Common myeloid progenitor, CD34-positive (primary cell): ENCODE data around the gene MED12.

Experiments used
- CTCF ChIA-PET: fragments of 350-600 bp; sonication (Branson Sonifier 250); formaldehyde crosslinking; loops from one replicate; lab custom pipeline; 2021; ENCODE audit warnings: antibody characterized with exemption; lab: Charles Lee
- POLR2A ChIA-PET: fragments of 350-600 bp; sonication (Branson Sonifier 250); formaldehyde crosslinking; loops from one replicate; lab custom pipeline; 2021; ENCODE audit warnings: antibody characterized with exemption; lab: Charles Lee
- DNase-seq, 3 donors: peaks; one replicate each; pipeline versions ENCODE4 v3.0.0 to v3.0.0-alpha.2; 2013
- H3K27ac ChIP-seq, 2 experiments: 1 replicate in 1 of 2; 2 replicates in 1 of 2; pipeline ENCODE4 v1.7.0; 2013; ENCODE audit warnings: inconsistent platforms in 2 of 2, low read length in 2 of 2, mild to moderate bottlenecking in 2 of 2, low read depth in 1 of 2, moderate library complexity in 1 of 2; ENCODE audit not compliant: severe bottlenecking in 2 of 2, insufficient read depth in 1 of 2, poor library complexity in 1 of 2
- H3K27me3 ChIP-seq, 5 experiments: replicated peaks in 2 of 5; 1 replicate in 3 of 5; 2 replicates in 2 of 5; pipeline versions ENCODE4 v1.6.1 to v1.7.0; 2013; ENCODE audit warnings: low read length in 4 of 5, mild to moderate bottlenecking in 2 of 5, moderate library complexity in 2 of 5, inconsistent platforms in 1 of 5; ENCODE audit not compliant: insufficient read depth in 5 of 5, control insufficient read depth in 4 of 5
- H3K36me3 ChIP-seq, 4 experiments: 1 replicate in 2 of 4; 2 replicates in 2 of 4; pipeline versions ENCODE4 v1.6.1 to v1.7.0; 2013; ENCODE audit warnings: low read length in 3 of 4, control low read depth in 1 of 4, mild to moderate bottlenecking in 1 of 4; ENCODE audit not compliant: control insufficient read depth in 4 of 4, insufficient read depth in 4 of 4
- H3K4me1 ChIP-seq, 4 experiments: 1 replicate in 3 of 4; 2 replicates in 1 of 4; pipeline versions ENCODE4 v1.6.1 to v1.7.1; 2013; ENCODE audit warnings: low read length in 3 of 4, mild to moderate bottlenecking in 3 of 4, control low read depth in 1 of 4, inconsistent platforms in 1 of 4, moderate library complexity in 1 of 4; ENCODE audit not compliant: control insufficient read depth in 4 of 4, insufficient read depth in 4 of 4; ENCODE audit errors: control extremely low read depth in 1 of 4
- H3K4me3 ChIP-seq, 7 experiments: 1 replicate in 4 of 7; 2 replicates in 3 of 7; pipeline versions ENCODE4 v1.5.1 to v1.7.0; 2013; ENCODE audit warnings: mild to moderate bottlenecking in 7 of 7, low read length in 6 of 7, moderate library complexity in 6 of 7, inconsistent platforms in 2 of 7, low read depth in 2 of 7, control low read depth in 1 of 7; ENCODE audit not compliant: insufficient read depth in 4 of 7, control insufficient read depth in 1 of 7; ENCODE audit errors: extremely low read depth in 1 of 7
- H3K9me3 ChIP-seq, 5 experiments: 1 replicate in 4 of 5; 2 replicates in 1 of 5; pipeline versions ENCODE4 v1.6.1 to v1.7.1; 2013; ENCODE audit warnings: low read length in 4 of 5, mild to moderate bottlenecking in 2 of 5, inconsistent platforms in 1 of 5, low read depth in 1 of 5, moderate library complexity in 1 of 5; ENCODE audit not compliant: control insufficient read depth in 4 of 5, insufficient read depth in 2 of 5; ENCODE audit errors: control extremely low read depth in 1 of 5
- WGBS: methylation state at CpG from one replicate; pipeline ENCODE4 v1.1.5; 2013; ENCODE audit not compliant: insufficient coverage; 5-methylcytosine and 5-hydroxymethylcytosine counted together

Gene MED12

DNA sequence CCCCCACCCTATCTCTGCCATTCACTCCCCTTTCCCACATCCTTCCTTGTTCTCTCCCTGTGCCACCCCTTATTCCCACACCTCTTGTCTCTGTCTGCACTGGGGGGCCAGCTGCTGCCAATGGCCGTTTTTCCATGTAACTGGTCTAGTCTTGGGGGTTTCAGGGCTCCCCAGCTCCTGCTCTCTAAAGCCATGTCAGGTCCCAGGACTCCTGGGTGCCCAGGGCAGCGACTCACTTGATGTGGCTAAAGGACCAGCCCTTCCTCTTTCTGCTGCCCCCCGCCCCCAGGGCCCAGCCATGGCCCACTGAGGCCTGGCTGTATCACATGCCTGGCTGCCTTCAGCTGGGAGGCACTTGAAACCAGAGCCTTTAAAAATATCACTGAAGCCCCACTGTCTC, 36.2 kb downstream of the MED12 start:
- no peak overlapping the region for H3K27ac ChIP-seq
- CTCF ChIA-PET = no interaction called here
- no peak for DNase-seq
- peaks cover 0 to 6% (median 0%) of the 10 kb centered on the region in 5 experiments for H3K27me3 ChIP-seq
- H3K36me3 ChIP-seq = no peaks in the 10 kb centered on the region
- POLR2A ChIA-PET = no interaction called here
- no peaks in the 10 kb centered on the region for H3K9me3 ChIP-seq
- H3K4me3 ChIP-seq = no peak overlapping the region
- 47% methylated on average over 3 of the region's 3 CpGs for WGBS
- H3K4me1 ChIP-seq = peaks cover 0 to 11% (median 6%) of the 10 kb centered on the region in 4 experiments

DNA sequence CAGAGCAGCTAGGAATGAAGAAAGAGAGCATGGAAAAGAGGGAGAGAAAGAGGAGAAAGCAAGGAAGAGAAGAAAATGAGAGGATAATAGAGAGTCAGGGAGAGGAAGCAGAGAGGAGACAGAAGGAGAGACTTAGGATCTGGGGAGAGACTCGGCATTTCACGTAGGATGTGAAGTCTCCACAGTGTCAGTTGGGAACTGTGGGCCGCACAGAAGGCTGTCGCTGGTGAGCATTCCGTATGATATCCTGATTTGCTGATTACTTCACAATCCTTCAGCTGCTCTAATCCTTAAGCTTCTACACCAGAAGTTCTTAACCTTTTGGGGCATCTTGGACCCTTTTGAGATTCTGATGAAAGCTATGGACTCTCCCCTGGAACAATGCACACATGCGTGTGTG, 40.2 kb downstream of the MED12 start:
- Histone ChIP-seq H3K36me3 (no peaks in the 10 kb centered on the region), H3K9me3 (no peaks in the 10 kb centered on the region), H3K4me3 (no peak overlapping the region), H3K27ac (no peak overlapping the region), H3K27me3 (no peaks in the 10 kb centered on the region), H3K4me1 (peaks cover 0 to 11% (median 6%) of the 10 kb centered on the region in 4 experiments)
- DNase-seq = no peak
- 87% methylated on average over 5 of the region's 6 CpGs for WGBS
- POLR2A ChIA-PET = no interaction called here
- CTCF ChIA-PET = interaction anchor here (0.7 kb wide), 1 partner anchor 45 kb away, joined by 4 read pairs; no protein-coding TSS in a partner anchor

DNA sequence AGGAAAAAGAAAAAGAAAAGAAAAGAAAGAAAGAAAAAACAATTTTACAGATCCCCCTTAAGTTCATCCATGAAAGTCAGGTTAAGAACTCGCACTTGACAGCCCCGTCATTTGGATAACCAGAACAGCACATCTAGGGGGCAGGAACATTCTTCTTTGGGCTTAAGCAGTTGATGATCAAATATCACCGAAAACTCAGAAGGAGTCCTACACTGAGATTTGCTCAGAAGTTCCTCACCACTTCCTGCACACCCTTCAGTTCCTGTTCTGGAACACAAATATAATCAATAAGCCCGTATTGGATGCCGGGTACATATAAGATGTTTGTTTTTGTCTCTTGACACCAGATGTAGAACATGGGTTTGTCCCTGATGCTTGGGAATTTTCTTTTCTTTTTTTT, 40.9 kb downstream of the MED12 start:
- POLR2A ChIA-PET = no interaction called here
- CTCF ChIA-PET = interaction anchor here (0.6 kb wide), 1 partner anchor 165 kb away, joined by 3 read pairs; no protein-coding TSS in a partner anchor
- 67% methylated on average over 3 of the region's 5 CpGs for WGBS

DNA sequence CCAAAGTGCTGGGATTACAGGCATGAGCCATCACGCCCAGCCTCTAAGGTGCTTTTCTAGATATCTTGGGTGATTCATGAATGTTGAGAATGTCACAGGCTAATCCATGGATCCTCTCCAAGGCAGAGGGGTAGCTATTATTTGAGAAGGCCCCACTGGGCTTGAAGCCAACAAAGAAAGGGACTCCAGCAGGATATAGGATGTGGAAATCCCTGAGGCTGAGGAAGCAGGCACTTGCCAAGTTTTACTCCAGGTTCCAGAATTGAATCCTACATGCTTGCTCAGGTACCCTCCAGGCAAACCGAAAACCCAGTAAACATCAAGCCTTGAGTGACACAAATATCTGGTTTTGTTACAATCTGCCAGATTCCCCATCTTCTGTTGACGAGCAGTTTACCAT, 42.1 kb downstream of the MED12 start:
- POLR2A ChIA-PET = no interaction called here
- DNase-seq = no peak

More for the DNA sequence above, 40.9 kb downstream of the MED12 start:
- Histone ChIP-seq H3K27ac (no peak overlapping the region), H3K9me3 (no peaks in the 10 kb centered on the region), H3K4me1 (peaks cover 0 to 8% (median 3%) of the 10 kb centered on the region in 4 experiments), H3K4me3 (no peak overlapping the region), H3K27me3 (no peaks in the 10 kb centered on the region), H3K36me3 (no peaks in the 10 kb centered on the region)
- DNase-seq = no peak

DNA sequence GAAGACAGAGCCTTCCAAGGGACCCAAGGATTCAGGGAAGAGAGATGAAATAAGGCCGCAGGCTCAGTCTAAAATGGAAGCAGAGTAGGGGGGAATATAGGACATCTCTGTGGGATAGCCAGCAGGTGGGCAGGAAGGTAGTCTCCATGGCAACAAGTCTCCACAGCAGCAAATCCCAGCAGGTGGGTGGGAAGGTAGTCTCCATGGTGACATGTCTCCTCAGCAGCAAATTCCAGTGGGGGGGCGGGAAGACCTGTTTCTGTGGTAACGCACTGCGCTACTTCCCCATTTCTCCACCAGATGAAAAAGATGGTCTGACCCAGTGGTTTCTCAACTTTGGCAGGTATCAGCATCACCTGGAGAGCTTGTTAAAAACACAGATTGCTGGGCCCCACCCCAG, 44.6 kb downstream of the MED12 start:
- no peak overlapping the region for H3K27ac ChIP-seq
- H3K9me3 ChIP-seq = no peaks in the 10 kb centered on the region
- peaks cover 0 to 5% (median 0%) of the 10 kb centered on the region in 4 experiments for H3K36me3 ChIP-seq
- peaks cover 0 to 6% (median 1%) of the 10 kb centered on the region in 4 experiments for H3K4me1 ChIP-seq
- no peak overlapping the region for H3K4me3 ChIP-seq
- ChIA-PET POLR2A (no interaction called here), CTCF (interaction anchor here (0.9 to 1.4 kb wide), 3 partner anchors 10 to 32 kb away, joined by 3 to 5 read pairs (median 4); no protein-coding TSS in a partner anchor)
- peak in 2 of 3 donors; percentile 15 to 26 for DNase-seq
- no peaks in the 10 kb centered on the region for H3K27me3 ChIP-seq
- WGBS = 83% methylated on average over 4 of the region's 4 CpGs

More for the DNA sequence above, 42.1 kb downstream of the MED12 start:
- CTCF ChIA-PET = no interaction called here
- no peaks in the 10 kb centered on the region for H3K9me3 ChIP-seq
- H3K36me3 ChIP-seq = no peaks in the 10 kb centered on the region
- no peak overlapping the region for H3K27ac ChIP-seq
- H3K27me3 ChIP-seq = no peaks in the 10 kb centered on the region
- WGBS = 100% methylated on average over 1 of the region's 3 CpGs
- H3K4me1 ChIP-seq = no peaks in the 10 kb centered on the region
- H3K4me3 ChIP-seq = no peak overlapping the region

DNA sequence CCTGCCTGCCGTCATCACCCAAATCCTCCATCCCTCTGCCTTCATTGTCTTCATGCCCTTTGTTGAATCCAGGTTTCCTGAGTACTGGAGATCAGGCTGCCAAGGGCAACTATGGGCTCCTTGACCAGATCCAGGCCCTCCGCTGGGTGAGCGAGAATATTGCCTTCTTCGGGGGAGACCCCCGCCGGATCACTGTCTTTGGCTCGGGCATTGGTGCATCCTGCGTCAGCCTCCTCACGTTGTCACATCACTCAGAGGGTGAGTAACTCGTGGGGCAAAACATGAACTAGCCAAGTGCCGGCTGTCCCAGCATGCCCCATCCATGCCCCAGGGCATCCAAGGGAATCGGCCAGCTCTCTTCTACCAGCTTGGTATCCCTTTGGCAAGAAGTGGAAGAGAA, 45.7 kb downstream of the MED12 start:
- Histone ChIP-seq H3K27me3 (no peaks in the 10 kb centered on the region), H3K4me3 (no peak overlapping the region)
- CTCF ChIA-PET = interaction anchor here (1.3 kb wide), 1 partner anchor 11 kb away, joined by 3 read pairs; no protein-coding TSS in a partner anchor

DNA sequence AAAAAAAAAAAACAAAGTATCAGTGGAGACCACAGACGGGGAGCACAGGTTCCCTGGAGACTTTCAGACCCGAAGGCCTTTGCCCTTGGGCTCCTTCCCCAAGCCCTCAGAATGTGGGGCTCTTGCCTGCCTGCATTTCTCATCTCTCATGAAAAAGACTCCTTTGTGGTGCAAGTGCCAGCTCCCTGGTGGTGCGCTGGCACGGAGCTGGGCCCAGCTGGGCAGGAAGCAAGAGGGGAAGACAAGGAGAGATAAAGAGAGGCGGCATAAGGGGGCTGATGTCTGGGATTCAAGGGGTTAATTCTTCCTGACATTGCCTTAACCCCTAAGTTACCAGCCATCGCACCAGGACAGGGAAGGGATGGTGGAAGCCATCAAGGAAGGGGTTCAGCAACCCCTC, 48.1 kb downstream of the MED12 start:
- H3K9me3 ChIP-seq = no peaks in the 10 kb centered on the region
- no peak overlapping the region for H3K27ac ChIP-seq
- POLR2A ChIA-PET = no interaction called here

More for the DNA sequence above, 45.7 kb downstream of the MED12 start:
- POLR2A ChIA-PET = no interaction called here
- Histone ChIP-seq H3K27ac (no peak overlapping the region), H3K9me3 (no peaks in the 10 kb centered on the region), H3K36me3 (peaks cover 0 to 5% (median 0%) of the 10 kb centered on the region in 4 experiments), H3K4me1 (peaks cover 0 to 6% (median 1%) of the 10 kb centered on the region in 4 experiments)
- no peak for DNase-seq
- WGBS = 94% methylated on average over 12 of the region's 12 CpGs

More for the DNA sequence above, 48.1 kb downstream of the MED12 start:
- H3K4me1 ChIP-seq = peaks cover 0 to 18% (median 12%) of the 10 kb centered on the region in 4 experiments
- DNase-seq = no peak
- WGBS = 59% methylated on average over 2 of the region's 6 CpGs
- CTCF ChIA-PET = no interaction called here
- no peak overlapping the region for H3K4me3 ChIP-seq
- H3K27me3 ChIP-seq = no peaks in the 10 kb centered on the region
- H3K36me3 ChIP-seq = peaks cover 0 to 5% (median 0%) of the 10 kb centered on the region in 4 experiments
